ENCODE measurements around the gene OR9G4.

OR9G4 gene

DNA sequence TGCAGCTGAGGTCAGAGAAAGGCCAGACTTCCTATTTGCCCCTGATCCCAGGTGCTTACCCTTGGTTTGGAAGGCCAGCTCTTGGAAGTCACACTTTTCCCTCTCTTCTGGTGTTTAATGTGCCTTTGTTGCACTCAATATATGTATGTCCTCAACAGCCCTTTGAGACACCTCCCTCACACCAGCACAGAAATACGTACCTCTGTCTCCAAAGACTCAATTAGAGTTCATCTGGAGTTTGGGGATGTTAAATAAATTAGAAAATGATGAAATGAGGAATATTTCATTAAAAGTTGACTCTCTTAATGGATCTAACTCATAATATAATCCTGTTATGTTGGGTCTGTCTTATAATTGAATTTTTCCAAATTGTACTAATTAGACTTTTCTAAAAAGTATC, at the start of gene OR9G4:
OR9G4 (minus strand) TSS at position 101 of the 400 bp plus-strand sequence. CDS start 4,931 bp downstream, outside the sequence.
- DNase-seq (ENCODE audit: low read depth in 2 of 2), result no peak

DNA sequence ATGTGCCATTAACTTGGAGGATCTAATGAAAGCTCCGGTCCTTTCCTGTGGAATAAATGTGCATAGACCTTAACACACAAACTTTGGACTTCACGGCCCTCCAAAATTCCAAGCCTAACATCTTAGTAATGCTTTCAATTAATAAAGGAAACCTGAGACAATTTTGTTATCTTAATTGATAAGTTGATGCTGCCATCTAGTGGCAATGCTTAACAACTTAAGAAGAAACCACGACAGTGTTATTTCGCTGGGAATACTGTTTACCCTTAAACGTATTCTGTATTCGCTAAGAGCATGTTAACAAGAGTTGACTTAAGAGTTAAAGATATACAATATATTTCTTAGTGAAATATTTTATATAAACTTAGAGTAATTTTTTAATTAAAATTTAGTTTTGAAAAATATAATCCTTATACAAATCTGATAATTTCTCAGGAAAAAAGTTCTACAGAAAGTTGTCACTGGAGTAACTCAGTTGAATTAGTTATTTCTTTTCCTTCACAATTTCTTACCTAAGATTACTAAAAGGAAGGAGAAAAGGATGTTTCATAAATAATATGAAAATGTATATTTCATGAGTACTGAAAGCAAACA, 35.0 kb upstream of the OR9G4 start:
- no peak for DNase-seq (ENCODE audit: low read depth in 2 of 2)

DNA sequence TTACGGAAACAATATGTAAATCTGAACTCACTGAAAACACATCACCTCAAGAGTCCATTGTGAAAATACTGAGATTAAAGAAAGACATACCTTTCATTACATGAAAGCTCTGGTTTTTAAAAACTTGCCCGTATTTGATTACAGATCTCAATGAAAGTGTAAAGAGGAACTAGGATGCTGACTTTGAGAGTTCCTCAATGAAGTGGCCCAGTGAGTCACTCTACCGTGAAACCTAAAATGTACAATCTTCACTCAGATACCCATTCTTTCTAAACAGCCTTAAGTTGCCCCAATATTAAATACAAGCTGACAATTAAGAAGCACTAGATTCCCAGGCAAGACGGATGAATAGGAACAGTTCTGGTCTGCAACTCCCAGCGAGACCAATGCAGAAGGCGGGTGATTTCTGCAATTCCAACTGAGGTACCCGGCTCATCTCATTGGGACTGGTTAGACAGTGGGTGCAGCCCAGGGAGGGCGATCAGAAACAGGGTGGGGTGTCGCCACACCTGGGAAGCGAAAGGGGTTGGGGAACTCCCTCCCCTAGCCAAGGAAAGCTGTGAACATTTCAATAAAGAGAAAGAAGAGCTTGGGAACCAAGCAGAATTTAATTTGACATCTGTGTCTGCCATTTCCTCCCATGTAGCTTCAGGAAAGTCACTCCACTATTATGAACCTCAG, 33.8 kb upstream of the OR9G4 start:
- no peak for DNase-seq (ENCODE audit: low read depth in 2 of 2)

DNA sequence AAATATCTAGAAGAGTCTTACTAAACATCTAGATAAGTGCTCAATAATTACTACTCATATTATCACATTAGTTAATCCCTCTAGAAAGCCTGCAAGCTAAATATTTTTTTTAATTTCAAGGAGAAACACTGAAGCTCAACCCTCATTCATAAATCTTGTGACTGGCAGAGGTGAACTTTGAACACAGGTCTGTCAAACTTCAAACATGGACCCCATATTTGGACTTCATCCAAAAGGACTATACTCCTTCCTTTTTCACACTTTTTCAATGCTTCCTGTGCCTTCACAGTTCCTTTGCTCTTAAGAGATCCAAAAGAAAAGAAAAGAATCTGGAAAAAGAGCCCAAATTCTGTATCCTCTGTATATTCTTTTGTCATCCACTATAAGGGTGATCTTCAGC, 28.3 kb upstream of the OR9G4 start:
- DNase-seq (ENCODE audit: low read depth in 2 of 2), result no peak

DNA sequence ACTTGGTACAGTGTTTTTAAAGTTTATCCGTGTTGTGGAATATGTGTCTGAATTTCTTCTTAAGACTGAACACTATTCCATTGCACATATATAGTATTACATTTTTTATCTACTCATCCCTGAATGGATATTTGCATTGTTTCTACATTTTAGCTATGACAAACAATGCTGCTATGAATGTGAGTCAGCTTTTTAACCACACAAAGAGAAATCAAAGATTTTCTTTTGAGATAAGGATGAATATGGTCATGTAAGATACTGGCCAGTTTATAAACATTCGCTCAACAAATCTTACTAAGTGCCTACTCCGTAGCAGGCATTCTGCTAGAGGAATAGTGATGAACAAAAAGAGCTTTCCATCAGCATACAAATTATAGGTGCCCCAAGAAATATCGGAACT, 16.5 kb upstream of the OR9G4 start:
- no peak for DNase-seq (ENCODE audit: low read depth in 2 of 2)

DNA sequence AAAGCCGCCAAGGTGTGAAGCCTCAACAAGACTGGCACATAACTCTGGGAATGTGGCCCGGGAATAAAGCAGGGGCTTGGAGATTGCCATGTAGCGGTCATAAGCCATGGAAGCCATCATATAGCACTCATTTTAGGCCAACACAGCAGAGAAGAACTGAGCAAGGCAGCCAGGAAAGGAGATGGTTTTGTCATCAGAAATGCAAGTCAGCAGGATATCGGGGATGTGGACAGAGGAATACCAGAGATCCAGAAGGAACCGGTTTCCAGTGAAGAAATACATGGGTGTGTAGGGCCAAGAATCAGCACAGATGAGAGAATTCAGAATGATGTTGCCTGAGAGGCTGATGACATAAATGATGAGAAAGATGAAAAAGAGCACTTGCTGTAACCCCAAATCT, 3.0 kb upstream of the OR9G4 start:
- DNase-seq (ENCODE audit: low read depth in 2 of 2), result no peak

DNA sequence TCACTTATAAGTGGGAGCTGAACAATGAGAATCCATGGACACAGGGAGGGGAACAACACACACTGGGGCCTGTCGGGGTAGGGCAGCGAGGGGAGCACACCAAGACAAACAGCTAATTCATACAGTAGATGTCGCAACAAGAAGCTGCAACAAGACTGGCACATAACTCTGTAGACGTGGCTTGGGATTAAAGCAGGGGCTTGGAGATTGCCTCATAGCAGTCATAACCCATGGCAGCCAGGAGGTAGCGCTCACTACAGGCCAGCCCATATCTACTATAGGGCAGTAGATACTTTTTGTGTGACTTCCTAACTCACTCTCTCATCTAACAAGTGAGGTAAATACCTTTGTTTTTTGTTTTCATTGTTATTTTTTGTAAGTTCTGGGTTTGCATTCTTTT, 1.7 kb upstream of the OR9G4 start:
- no peak for DNase-seq (ENCODE audit: low read depth in 2 of 2)

DNA sequence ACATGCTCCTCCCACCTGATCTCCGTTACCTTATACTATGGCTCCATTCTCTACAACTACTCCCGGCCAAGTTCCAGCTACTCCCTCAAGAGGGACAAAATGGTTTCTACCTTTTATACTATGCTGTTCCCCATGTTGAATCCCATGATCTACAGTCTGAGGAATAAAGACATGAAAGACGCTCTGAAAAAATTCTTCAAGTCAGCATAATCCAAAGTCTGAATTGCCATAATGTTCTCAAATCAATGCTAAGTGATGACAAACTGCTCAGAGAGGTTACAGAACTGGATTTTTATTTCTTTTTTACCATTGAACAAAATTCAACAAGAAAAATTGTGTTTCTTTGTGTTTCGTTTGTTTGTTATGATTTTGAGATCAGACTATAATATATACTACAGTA, 7.6 kb downstream of the OR9G4 start:
- no peak for DNase-seq (ENCODE audit: low read depth in 2 of 2)

DNA sequence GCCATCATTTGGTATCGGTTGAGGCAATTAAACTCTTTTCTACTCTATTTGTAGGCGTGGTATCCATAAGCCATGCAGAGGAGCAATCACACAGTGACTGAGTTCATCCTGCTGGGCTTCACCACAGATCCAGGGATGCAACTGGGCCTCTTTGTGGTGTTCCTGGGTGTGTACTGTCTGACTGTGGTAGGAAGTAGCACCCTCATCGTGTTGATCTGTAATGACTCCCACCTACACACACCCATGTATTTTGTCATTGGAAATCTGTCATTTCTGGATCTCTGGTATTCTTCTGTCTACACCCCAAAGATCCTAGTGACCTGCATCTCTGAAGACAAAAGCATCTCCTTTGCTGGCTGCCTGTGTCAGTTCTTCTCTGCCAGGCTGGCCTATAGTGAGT, 8.4 kb downstream of the OR9G4 start:
- no peak for DNase-seq (ENCODE audit: low read depth in 2 of 2)

DNA sequence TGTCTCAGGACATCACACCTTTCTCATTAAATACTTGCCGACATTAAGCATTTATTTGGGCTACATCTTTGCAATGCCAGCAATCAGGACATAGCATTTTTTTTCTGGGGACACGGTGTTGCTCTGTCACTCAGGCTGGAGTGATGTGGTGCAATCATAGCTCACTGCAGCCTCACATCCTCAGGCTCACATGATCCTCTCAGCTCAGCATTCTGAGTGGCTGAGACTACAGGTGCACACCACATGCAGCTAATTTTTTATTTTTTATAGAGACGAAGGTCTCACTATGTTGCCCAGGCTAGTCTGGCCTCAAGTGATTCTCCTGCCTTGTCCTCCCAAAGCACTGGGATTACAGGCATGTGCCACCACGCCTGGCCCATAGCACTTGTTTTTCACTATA, 28.0 kb downstream of the OR9G4 start:
- no peak for DNase-seq (ENCODE audit: low read depth in 2 of 2)

DNA sequence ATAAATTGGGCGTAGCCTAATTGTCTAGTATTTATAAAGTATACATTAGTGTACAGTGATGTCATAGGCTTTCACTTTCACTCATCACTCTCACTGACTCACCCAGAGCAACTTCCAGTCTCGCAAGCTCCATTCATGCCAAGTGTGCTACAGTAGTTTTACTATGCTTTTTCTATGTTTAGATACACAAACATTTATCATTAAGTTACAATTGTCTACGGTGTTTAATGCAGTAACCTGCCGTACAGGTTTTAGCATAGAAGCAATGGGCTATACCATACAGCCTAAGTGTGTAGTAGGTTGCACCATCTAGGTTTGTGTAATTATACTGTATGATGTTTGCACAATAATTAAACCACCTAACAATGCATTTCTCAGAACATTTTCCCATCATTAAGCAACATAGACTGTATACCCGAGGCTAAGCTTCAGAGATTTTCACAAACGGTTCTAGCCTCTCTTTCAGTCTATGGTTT, 32.1 kb downstream of the OR9G4 start:
- DNase-seq (ENCODE audit: low read depth in 2 of 2), result no peak

DNA sequence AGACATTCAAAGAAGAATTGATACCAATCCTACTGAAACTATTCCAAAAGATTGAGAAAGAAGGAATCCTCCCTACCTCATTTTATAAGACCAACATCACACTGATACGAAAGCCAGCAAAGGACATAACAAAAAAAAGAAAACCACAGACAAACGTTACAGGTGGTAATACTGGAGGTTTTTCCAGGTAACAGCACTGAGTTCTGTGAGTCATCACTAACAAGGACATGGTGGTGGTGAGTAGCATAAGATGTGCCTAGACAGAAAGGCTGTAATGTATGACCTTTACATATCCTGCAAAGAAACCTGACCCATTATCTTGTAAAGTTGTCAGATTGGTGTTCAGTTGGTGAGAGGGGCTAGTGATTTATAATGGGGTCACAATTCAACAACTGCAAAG, 34.3 kb downstream of the OR9G4 start:
- DNase-seq (ENCODE audit: low read depth in 2 of 2), result no peak

DNA sequence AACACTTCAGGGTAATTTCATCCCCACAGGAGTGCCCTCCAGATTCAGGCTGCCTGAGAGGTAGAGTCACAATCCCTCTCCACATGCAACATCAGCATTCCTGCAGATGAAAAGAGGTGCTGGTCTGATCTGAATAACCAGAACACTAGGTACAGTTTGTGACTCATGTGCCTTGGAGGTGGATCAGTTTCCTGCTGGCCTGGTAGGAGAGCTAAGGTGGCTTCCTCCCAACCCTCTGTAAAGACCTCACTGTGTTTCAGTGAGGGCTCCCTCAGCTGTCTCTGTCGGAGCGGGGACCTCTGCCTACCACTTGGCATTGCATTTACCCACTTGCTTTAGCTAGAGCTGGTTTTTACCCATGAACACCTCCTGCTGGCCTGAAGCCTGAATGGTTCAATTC, 42.0 kb downstream of the OR9G4 start:
- DNase-seq (ENCODE audit: low read depth in 2 of 2), result no peak

DNA sequence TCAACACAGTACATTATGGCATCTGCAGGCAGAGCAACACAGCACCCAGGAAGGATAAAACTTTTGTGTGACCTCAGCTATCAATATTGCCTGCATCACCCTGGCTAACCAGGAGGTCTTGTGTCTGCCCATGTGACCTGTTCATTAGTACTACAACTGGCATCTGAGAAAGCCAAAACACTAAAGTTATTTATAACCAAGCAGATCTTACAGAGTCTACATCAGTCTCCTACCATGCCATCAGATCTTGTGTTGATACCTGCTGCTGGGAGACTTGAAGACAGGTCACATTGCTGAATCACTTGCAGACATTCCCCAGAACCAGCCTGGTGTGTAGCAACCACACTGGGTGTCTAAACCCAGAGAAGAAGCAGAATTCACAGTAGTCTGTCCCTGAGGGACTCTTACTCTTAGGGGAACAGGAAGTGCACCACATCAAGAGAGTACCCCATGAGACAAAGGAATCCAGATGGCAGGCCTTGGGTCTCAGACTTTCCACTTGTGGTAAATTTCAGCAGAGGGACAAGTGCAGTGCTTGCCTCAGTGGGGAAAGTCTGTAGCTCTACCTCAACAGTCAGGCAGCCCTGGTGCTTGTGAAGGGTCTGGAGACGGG, 42.6 kb downstream of the OR9G4 start:
- no peak for DNase-seq (ENCODE audit: low read depth in 2 of 2)

DNA sequence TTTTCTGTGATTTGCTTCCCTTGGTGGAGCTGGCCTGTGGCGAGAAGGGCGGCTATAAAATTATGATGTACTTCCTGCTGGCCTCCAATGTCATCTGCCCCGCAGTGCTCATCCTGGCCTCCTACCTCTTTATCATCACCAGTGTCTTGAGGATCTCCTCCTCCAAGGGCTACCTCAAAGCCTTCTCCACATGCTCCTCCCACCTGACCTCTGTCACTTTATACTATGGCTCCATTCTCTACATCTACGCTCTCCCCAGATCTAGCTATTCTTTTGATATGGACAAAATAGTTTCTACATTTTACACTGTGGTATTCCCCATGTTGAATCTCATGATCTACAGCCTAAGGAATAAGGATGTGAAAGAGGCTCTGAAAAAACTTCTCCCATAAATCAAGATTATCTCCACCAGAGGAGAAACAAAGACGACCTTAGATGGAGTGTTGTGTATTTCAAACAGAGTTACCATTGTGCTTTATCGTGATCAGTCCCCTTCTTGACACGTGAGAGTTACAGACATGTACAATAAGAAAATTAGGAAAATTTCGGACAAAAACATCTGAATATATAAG, 47.5 kb downstream of the OR9G4 start:
- DNase-seq (ENCODE audit: low read depth in 2 of 2), result no peak

DNA sequence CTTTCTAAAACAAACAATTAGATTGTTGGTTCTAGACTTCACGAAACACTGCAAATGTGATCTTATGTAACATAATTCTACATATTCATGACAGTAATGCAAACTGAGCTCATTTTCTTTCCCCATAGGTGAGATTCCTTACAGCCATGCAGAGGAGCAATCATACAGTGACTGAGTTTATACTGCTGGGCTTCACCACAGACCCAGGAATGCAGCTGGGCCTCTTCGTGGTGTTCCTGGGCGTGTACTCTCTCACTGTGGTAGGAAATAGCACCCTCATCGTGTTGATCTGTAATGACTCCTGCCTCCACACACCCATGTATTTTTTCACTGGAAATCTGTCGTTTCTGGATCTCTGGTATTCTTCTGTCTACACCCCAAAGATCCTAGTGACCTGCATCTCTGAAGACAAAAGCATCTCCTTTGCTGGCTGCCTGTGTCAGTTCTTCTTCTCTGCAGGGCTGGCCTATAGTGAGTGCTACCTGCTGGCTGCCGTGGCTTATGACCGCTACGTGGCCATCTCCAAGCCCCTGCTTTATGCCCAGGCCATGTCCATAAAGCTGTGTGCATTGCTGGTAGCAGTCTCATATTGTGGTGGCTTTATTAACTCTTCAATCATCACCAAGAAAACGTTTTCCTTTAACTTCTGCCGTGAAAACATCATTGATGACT, 48.1 kb downstream of the OR9G4 start:
- DNase-seq (ENCODE audit: low read depth in 2 of 2), result no peak

DNA sequence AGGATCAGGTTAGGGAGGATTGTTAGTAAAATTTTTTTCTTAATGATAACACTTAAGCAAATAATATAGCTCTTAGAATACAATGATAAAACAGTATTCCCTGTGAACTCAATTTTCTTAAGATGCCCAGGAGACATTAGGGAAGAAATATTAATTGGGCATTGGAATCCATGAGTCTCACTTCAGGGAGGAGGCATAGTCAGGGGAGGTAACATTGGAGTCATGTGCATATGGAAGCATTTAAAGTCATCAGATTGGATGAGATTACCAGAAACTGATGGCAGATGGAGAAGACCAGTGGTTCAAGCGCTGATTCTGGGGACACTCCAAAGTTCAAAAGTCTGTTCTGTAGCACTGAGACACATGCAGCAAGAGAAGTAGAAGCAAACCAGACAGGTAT, 49.7 kb downstream of the OR9G4 start, which contains the start of gene OR9G1:
OR9G1 (plus strand) TSS at position 301 of the 400 bp plus-strand sequence. CDS start 1,293 bp downstream, outside the sequence.
- DNase-seq (ENCODE audit: low read depth in 2 of 2), result no peak

DNA sequence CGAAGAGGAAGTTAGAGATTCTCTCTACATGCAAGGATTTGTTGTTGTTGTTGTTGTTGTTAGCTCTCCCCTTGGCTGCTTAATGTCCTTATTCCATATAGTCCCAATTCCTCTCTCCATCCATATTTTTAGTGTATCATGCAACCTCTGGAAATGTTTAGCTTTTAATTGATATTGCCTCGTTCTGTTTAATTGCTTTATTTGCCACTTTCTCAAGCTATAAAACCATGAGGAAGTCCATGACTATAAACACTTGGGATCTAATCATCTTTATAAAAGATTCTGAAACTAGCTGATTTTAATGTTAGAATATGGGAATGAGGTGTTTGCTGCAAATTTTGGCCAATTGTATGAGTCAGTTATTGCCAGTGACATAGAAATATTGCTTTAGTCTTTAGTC, 55.1 kb downstream of the OR9G4 start:
- DNase-seq (ENCODE audit: low read depth in 2 of 2), result no peak

All from stimulated activated CD8-positive, alpha-beta memory T cell treated with anti-CD3 and anti-CD28 coated beads, Interleukin-7, amount 100 ng/mL, for 4 hours (primary cell).